Measurements from ENCODE around the gene APOA4.
"Not testable (repeated sequence)": the region's sequence is repeated elsewhere in the genome, so short reads cannot be mapped to it uniquely, and the experiment has no call there.

The APOA4 gene

GRCh38 chr11:116847612-116848011 lies 24.5 kb upstream of the APOA4 start:
- no peak for DNase-seq

GRCh38 chr11:116844722-116845121 lies 21.6 kb upstream of the APOA4 start:
- DNase-seq = no peak

GRCh38 chr11:116843661-116844060 lies 20.6 kb upstream of the APOA4 start:
- DNase-seq = no peak

- DNase-seq = no peak
These were observed 19.8 kb upstream of the APOA4 start for GRCh38 chr11:116842909-116843308.

- no peak for DNase-seq
These were observed 19.0 kb upstream of the APOA4 start for GRCh38 chr11:116842117-116842516.

- DNase-seq = no peak
These were observed 17.7 kb upstream of the APOA4 start for GRCh38 chr11:116840746-116841296.

GRCh38 chr11:116840224-116840745 lies 17.2 kb upstream of the APOA4 start:
- DNase-seq = no peak

GRCh38 chr11:116838321-116839084 lies 15.4 kb upstream of the APOA4 start:
- no peak for DNase-seq

- DNase-seq = no peak
These were observed 14.4 kb upstream of the APOA4 start, which contains the start of gene APOA1 for GRCh38 chr11:116837231-116838091. APOA1 (minus strand) TSS chr11:116837622; CDS start chr11:116837387, 235 bp downstream.

GRCh38 chr11:116836632-116836991 lies 13.5 kb upstream of the APOA4 start:
- no peak for DNase-seq

GRCh38 chr11:116835791-116836631 lies 12.9 kb upstream of the APOA4 start:
- DNase-seq = peak; percentile 39

GRCh38 chr11:116835042-116835772 lies 12.1 kb upstream of the APOA4 start:
- DNase-seq = no peak

- DNase-seq = not testable (repeated sequence)
These were observed 11.5 kb upstream of the APOA4 start for GRCh38 chr11:116834535-116835041.

GRCh38 chr11:116833816-116834534 lies 10.9 kb upstream of the APOA4 start:
- no peak for DNase-seq

GRCh38 chr11:116833491-116833815 lies 10.3 kb upstream of the APOA4 start:
- DNase-seq = no peak

- no peak for DNase-seq
These were observed 9.5 kb upstream of the APOA4 start for GRCh38 chr11:116832350-116833290.

GRCh38 chr11:116831790-116832349 lies 8.8 kb upstream of the APOA4 start:
- DNase-seq = no peak

GRCh38 chr11:116830184-116830912 lies 7.2 kb upstream of the APOA4 start:
- no peak for DNase-seq

All from T1000 (cell line).